GM08714 (cell line): ENCODE data around the gene FASN.
"Not testable (repeated sequence)": the region's sequence is repeated elsewhere in the genome, so short reads cannot be mapped to it uniquely, and the experiment has no call there.

ENCODE experiments used
- H3K4me3 ChIP-seq: fragments of 200-500 bp; sonication (Bioruptor generic); 2 replicates; pipeline ENCODE4 v1.5.1; 2014; ENCODE audit warnings: mild to moderate bottlenecking, low read length, inconsistent platforms
- ZNF274 ChIP-seq: IDR thresholded peaks from 2 replicates; pipeline ENCODE4 v1.6.1; 2012; ENCODE audit warnings: mild to moderate bottlenecking, low read depth, low read length

FASN gene

GRCh38 chr17:82098169-82098938 lies at the start of gene FASN:
TSS of gene FASN (minus strand) at chr17:82098236. CDS start at chr17:82096445, 1,791 bp downstream.
- no peak for TF ChIP-seq ZNF274
- H3K4me3 ChIP-seq: peak within 1 kb of the TSS; percentile 78

- no peak for TF ChIP-seq ZNF274
- no peak overlapping the region for H3K4me3 ChIP-seq
Observed at GRCh38 chr17:82146663-82147654, 48.9 kb upstream of the FASN start.

DNA sequence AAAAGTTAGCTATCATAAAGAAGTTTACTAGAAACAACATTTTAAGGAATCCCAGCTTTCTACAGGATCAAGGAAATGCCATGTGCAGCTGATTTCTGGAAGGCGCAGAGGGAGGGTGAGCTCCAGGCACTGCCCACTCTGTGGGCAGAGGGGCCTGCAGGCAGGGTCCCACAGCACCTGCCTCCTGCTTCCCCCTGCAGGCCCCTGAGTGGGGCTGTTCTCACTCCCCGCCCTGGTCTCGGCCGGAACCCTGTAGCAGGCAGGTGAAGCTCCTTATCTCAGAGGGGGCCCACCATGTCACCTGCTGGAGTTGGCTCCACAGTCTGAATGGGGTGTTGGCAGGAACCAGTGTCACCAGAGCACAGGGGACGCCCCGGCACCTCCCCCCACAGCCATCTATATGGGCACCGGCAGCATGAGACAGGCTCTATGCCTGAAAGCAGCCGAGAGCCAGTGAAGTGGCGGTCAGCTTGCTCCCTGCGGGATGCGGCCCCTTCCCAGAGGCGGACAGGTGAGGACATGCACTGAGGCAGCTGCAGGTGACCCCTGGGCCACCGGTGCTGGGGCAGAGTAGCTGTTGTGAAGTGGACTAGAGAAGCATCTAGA lies 47.6 kb upstream of the FASN start:
- no peak overlapping the region for H3K4me3 ChIP-seq
- TF ChIP-seq ZNF274: no peak

DNA sequence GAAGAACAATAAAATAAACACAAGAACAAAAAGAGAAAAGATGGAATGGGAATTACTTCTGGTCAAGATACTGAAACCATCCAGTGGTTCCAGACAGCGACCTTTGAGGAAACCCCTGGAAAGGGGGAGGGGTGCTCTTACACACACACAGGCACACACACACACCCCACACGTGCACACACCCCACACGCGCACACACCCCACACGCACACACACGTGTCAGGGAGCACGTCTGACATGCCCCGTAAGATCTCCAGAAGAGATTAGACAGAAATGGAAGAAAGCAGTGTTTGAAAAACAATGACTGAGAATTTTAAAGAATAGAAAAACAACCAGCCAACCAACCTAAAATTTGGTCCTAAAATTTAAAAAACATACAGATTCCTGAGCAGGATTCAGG lies 45.3 kb upstream of the FASN start:
- no peak overlapping the region for H3K4me3 ChIP-seq
- TF ChIP-seq ZNF274: no peak

DNA sequence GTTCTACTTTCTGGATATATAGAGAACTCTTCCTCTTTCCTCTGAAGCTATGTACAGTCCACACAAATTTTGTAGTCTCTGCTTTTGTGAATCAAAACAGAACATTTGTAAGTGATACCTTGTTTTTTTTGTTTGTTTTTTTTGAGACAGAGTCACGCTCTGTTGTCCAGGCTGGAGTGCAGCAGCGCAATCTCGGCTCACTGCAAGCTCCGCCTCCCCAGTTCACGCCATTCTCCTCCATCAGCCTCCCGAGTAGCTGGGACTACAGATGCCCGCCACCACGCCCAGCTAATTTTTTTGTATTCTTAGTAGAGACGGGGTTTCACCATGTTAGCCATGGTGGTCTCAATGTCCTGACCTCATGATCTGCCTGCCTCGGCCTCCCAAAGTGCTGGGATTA lies 41.9 kb upstream of the FASN start:
- H3K4me3 ChIP-seq: not testable (repeated sequence)

DNA sequence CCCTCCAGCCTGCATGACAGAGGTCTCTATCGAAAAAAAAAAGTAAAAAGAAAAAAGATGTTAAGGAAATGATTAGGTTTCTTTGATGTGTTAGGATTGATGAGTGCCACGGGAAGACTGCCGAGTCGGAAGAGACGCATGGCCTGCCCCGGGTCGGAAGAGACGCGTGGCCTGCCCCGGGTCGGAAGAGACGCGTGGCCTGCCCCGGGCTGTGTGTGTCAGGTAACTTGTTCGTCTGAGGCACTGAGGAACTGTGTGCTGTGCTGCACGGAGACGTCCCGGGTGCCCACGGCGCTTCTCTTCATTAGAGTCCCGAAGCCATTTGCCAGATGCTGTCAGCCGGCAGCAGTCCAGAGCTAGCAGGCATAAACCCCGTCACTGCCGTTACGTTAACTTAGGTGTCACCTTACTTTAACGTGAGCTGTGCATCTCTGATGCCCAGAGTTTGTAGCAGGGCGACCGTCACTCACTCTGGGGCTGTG lies 40.5 kb upstream of the FASN start:
- H3K4me3 ChIP-seq: no peak overlapping the region
- no peak for TF ChIP-seq ZNF274

DNA sequence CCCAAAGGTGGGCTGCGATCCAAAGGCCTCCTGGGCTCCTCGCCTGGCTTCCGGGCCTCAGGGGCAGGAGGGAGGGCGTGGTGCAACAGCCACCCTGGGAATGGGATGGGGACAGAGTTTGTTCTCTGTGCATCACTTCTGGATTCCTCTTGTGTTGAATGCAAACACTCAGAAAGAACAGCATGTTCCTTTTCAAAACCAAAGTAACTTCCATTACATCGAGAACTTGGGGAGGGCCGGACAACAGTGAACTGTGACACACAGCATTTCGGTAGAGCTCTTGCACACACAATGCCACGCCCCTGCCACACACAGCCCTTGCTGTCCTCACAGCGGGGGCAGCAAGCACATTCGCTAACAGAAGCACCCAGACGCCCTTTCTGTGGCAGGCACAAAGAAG lies 36.1 kb upstream of the FASN start:
- H3K4me3 ChIP-seq: no peak overlapping the region
- TF ChIP-seq ZNF274: no peak

- H3K4me3 ChIP-seq: not testable (repeated sequence)
Observed at GRCh38 chr17:82133166-82133953, 35.3 kb upstream of the FASN start.

DNA sequence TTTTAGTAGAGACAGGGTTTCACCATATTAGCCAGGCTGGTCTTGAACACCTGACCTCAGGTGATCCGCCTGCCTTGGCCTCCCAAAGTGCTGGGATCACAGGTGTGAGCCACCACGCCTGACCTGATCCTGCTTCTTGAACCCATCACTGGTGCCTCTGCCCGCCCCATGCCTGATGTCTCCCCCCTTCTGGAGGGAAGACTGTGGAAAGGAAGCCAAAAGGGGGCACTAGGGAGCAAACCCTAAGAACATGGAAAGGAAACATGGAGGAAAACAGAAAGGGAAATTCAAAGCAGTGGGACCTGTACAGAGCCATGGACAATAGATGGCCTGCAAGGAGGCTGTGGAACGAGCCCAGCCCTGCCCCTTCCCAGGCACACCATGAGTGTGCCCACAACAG lies 31.1 kb upstream of the FASN start:
- no peak overlapping the region for H3K4me3 ChIP-seq

DNA sequence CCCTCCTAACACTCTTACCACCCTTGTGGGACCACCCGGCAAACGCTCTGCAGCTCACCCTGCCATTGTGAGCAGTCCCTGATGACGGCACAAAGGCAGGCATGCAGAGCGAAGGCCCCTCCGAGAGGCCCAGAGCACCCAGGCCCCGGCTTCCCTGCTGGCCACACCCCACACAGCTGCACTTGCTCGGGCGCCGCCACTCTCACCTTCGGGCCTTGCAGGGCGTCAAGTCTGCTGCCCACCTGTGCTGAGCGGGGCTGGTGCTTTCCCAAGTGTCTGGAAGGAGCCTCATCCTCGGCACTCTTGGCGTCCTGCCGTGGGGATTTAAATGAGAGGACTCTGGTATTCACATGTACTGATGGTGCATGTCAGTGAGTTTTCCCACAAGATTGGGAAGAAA lies 30.3 kb upstream of the FASN start:
- no peak overlapping the region for H3K4me3 ChIP-seq
- TF ChIP-seq ZNF274: no peak

More for the DNA sequence above, 31.1 kb upstream of the FASN start:
- TF ChIP-seq ZNF274: no peak

DNA sequence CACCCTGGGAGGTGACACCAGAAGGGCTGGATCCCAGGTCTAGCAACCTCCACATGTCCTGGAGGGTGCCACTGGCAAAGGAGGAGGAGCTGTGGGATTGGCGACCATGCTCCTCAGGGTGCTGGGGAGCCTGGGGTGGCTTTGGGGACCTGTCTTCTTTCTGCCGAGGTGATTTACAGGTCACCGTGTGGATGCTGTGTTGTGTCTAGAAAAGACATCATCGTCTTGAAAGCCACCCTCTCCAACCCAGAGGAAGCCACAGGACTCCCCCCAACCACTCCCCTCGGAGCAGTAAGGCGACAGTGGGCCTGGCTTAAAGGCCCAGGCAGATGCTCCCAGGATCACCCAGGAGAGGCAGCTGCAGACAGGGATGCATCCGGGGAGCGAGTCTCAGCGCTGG lies 29.7 kb upstream of the FASN start:
- no peak for TF ChIP-seq ZNF274
- H3K4me3 ChIP-seq: no peak overlapping the region

DNA sequence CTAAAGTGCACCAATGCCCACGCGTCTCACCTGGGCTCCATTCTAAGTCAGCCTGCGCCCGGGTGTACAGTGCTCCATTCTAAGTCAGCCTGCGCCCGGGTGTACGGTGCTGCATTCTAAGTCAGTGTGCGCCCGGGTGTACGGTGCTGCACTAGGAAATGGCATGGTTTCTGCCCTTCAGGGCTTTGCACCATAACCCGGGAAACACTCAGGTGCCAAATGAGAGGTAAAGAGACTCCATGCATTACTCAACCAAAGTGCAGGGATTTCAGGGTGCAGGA lies 29.2 kb upstream of the FASN start:
- H3K4me3 ChIP-seq: no peak overlapping the region

GRCh38 chr17:82126556-82127314 lies 28.7 kb upstream of the FASN start:
- TF ChIP-seq ZNF274: no peak
- no peak overlapping the region for H3K4me3 ChIP-seq

More for the DNA sequence above, 29.2 kb upstream of the FASN start:
- TF ChIP-seq ZNF274: no peak

GRCh38 chr17:82124101-82124500 lies 26.1 kb upstream of the FASN start:
- TF ChIP-seq ZNF274: no peak
- no peak overlapping the region for H3K4me3 ChIP-seq
